NB4 (cell line): ENCODE data around the gene ADAMTS18.

Experiments
- DNase-seq: peaks from one replicate; pipeline ENCODE4 v3.0.0; 2010; ENCODE audit warnings: low read depth
- H3K4me3 ChIP-seq: one replicate; pipeline ENCODE4 v1.5.1; 2011; ENCODE audit warnings: mild to moderate bottlenecking, low read depth, low read length, moderate library complexity
- CTCF ChIP-seq: IDR thresholded peaks from one replicate; pipeline ENCODE4 v1.5.1; 2012; ENCODE audit warnings: low read depth, low read length
- MYC ChIP-seq: IDR thresholded peaks from 2 replicates; pipeline ENCODE4 v1.6.1; 2011; ENCODE audit warnings: low read depth, low read length
- POLR2A ChIP-seq: IDR thresholded peaks from 2 replicates; pipeline ENCODE4 v1.6.1; 2011; ENCODE audit warnings: mild to moderate bottlenecking; ENCODE audit not compliant: insufficient read length; ENCODE audit errors: extremely low read depth
- TF ChIP-seq, protein P1 (sequence below): IDR thresholded peaks from 2 replicates; pipeline ENCODE4 v1.6.1; 2011; ENCODE audit warnings: low read depth, low read length

The ADAMTS18 gene

DNA sequence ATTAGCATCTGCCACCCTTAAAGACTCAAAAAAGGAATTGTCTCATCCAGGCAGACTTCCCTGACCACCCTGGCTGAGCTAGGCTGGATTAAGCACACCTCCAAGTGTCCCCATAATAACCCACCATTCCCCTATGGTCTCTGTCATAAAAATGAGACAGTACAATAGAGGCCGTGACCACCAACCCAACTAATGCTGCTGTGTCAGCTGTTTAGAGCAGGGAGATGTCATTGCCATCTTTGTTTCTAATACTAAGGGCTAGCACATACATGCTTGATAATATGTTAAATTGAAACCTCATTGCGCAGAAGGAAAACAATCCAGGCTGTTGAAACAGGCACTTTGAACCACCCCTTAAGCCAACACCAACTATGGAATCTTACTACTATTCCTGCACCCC is 7.2 kb upstream of the ADAMTS18 start:
- H3K4me3 ChIP-seq: no peak overlapping the region
- DNase-seq: no peak
- no peak for TF ChIP-seq MYC
- TF ChIP-seq, protein P1, sequence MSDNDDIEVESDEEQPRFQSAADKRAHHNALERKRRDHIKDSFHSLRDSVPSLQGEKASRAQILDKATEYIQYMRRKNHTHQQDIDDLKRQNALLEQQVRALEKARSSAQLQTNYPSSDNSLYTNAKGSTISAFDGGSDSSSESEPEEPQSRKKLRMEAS: no peak
- no peak for TF ChIP-seq POLR2A
- no peak for TF ChIP-seq CTCF

DNA sequence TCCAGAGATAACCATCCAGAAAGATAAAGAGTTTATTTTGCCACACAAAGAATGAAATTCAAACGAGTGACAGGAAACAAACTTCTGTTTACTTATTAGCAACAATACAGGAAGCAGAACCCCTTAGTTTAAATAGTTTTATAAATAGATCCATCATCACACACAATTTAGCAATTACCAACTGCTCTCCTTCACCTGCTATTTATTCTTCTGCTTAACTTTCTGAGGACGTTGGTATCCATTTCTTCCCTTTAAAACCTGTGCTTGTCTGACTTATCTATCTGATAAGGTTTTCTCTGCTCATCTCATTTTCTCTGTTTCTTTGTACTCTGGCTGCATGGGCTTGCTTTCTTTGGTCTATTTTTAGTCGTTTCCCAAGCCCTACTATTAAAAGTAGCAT is 4.3 kb upstream of the ADAMTS18 start:
- no peak overlapping the region for H3K4me3 ChIP-seq
- no peak for DNase-seq
- TF ChIP-seq MYC: no peak
- TF ChIP-seq, protein P1: no peak
- no peak for TF ChIP-seq CTCF

GRCh38 chr16:77437859-77438258 is 3.0 kb upstream of the ADAMTS18 start:
- DNase-seq: peak; percentile 11
- TF ChIP-seq MYC (no peak), POLR2A (no peak), CTCF (no peak)
- TF ChIP-seq, protein P1: no peak
- H3K4me3 ChIP-seq: no peak overlapping the region

DNA sequence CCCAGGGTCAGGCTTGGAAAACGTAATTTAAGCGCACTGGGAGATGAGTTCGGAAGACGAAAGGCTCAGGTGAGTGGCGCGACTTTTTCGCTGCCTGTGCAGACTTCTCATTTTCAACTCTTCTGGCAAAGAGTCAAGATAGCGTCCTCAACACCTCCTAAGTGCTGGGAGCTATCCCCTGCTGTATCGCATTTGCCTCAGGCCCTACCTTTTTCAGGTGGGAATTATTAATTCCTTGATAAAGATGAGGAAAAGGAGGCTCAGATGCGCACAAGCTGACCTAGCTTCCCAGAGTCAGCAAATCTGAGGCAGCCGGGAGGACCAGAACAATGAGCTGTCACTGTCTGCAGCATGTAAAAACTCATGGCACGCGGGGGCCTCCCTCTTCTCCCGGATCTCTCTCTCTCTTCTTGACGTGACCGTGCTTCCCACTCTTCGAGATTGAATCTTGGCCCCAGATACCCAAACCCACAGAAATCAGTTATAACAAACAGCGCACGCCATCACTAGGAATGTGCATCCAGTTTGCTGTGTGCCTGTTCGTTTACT is 512 bp upstream of the ADAMTS18 start:
- H3K4me3 ChIP-seq: no peak overlapping the region
- DNase-seq: no peak
- TF ChIP-seq, protein P1: no peak
- TF ChIP-seq POLR2A: no peak
- TF ChIP-seq CTCF: no peak
- no peak for TF ChIP-seq MYC

GRCh38 chr16:77434022-77434529 is 758 bp downstream of the ADAMTS18 start:
- TF ChIP-seq, protein P1: no peak
- TF ChIP-seq CTCF (no peak), MYC (no peak), POLR2A (no peak)
- no peak overlapping the region for H3K4me3 ChIP-seq
- DNase-seq: no peak
